ENCODE results near the gene SLC2A4RG. TPM values are rescaled to one million over a fixed set of nuclear protein-coding genes. Genes with fewer than 3 reads are reported as not detected.

The SLC2A4RG gene
- total and polyA plus RNA-seq, 2 of the 13 experiments (the other 11 are each of a cell fraction or from before 2014, with no cell fraction given) = 91.4 to 95.9 TPM

DNA sequence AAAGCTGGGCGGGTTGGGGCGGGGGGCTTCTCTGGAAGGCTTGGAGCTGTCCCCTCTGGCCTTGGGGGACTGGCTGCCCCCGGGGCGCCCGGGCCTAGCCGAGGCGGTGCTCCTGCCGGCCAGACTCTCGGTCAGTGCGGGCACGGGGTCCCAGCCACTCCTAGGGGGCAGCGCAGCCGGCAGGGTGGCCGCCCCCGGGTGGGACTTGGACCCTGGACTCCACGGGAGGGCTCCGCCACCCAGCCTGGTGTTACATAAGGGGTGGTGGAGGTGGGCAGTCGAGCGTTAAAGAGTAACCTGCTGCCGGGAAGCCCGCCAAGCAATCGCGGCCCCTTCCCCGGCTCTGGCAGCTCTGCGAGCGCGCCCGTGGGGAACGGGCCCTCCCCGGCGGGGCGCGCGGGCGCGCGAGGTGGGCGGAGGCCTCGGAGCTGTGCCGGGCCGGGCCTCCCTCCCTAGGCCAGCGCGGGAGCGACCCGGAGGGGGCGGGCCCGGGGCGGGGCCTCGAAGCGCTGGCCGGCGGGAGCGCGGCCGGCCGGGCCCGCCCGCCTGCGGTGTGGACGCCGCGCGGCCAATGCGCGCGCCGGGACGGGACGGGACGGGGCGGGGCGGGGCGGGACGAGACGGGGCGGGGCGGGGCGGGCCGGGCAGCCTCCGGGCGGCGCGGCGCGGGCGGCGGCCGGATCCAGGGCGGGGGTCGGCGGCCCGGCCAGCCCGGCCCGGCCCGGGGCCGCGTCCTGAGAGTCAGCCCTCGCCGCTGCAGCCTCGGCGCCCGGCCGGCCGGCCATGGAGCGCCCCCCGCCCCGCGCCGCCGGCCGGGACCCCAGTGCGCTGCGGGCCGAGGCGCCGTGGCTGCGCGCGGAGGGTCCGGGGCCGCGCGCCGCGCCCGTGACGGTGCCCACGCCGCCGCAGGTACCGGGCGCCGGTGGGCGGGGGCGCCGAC, at the start of gene SLC2A4RG (continued):
- peak; percentile 87 for TF ChIP-seq ZBED4 (CRISPR knock-in tag; IDR thresholded peaks at IDR 0.05; ENCODE audit: borderline replicate concordance)
- TF ChIP-seq MTA1 (CRISPR knock-in tag; IDR thresholded peaks at IDR 0.05; ENCODE audit: borderline replicate concordance) = peak; percentile 98
- peak; percentile 74; the same call in 1 of the 2 replicates for TF ChIP-seq KMT2A (CRISPR knock-in tag; IDR thresholded peaks at IDR 0.05)
- no peak for TF ChIP-seq ZKSCAN5 (CRISPR knock-in tag; IDR thresholded peaks at IDR 0.05)
- peak; percentile 91; the same call in 1 of the 2 replicates for TF ChIP-seq ZNF616 (CRISPR knock-in tag; IDR thresholded peaks at IDR 0.05; ENCODE audit: low read depth)
- TF ChIP-seq ZNF24 (IDR thresholded peaks at IDR 0.05) = 0 out of 2 replicates have a peak, but pooled peaks have one; percentile 19
- peak; percentile 78 for TF ChIP-seq FOXO1 (CRISPR knock-in tag; IDR thresholded peaks at IDR 0.05)
- no peak; the same call in 1 of the 2 replicates for TF ChIP-seq STAT5B (CRISPR knock-in tag; IDR thresholded peaks at IDR 0.05)
- TF ChIP-seq, protein P1, sequence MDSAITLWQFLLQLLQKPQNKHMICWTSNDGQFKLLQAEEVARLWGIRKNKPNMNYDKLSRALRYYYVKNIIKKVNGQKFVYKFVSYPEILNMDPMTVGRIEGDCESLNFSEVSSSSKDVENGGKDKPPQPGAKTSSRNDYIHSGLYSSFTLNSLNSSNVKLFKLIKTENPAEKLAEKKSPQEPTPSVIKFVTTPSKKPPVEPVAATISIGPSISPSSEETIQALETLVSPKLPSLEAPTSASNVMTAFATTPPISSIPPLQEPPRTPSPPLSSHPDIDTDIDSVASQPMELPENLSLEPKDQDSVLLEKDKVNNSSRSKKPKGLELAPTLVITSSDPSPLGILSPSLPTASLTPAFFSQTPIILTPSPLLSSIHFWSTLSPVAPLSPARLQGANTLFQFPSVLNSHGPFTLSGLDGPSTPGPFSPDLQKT (CRISPR knock-in tag; IDR thresholded peaks at IDR 0.05; ENCODE audit: borderline replicate concordance) = no peak
- TF ChIP-seq ZBTB39 (CRISPR knock-in tag; IDR thresholded peaks at IDR 0.05) = no peak
- TF ChIP-seq TCF7L2 (IDR thresholded peaks at IDR 0.05; ENCODE audit: low read depth, low read length) = no peak
- TF ChIP-seq BHLHE40 (IDR thresholded peaks at IDR 0.05; ENCODE audit: low read length) = 0 out of 2 replicates have a peak, but pooled peaks have one; percentile 30
- TF ChIP-seq GFI1 (CRISPR knock-in tag; IDR thresholded peaks at IDR 0.05; ENCODE audit: borderline replicate concordance) = no peak; the same call in 1 of the 2 replicates
- no peak for TF ChIP-seq ARID2 (CRISPR knock-in tag; IDR thresholded peaks at IDR 0.05; ENCODE audit: borderline replicate concordance)
- TF ChIP-seq ZNF530 (CRISPR knock-in tag; IDR thresholded peaks at IDR 0.05; ENCODE audit: low read depth) = 0 out of 2 replicates have a peak, but pooled peaks have one; percentile 40
- 0 out of 2 replicates have a peak, but pooled peaks have one; percentile 65 for TF ChIP-seq HMG20B (CRISPR knock-in tag; conservative IDR thresholded peaks at IDR 0.05)
- TF ChIP-seq, protein P2, sequence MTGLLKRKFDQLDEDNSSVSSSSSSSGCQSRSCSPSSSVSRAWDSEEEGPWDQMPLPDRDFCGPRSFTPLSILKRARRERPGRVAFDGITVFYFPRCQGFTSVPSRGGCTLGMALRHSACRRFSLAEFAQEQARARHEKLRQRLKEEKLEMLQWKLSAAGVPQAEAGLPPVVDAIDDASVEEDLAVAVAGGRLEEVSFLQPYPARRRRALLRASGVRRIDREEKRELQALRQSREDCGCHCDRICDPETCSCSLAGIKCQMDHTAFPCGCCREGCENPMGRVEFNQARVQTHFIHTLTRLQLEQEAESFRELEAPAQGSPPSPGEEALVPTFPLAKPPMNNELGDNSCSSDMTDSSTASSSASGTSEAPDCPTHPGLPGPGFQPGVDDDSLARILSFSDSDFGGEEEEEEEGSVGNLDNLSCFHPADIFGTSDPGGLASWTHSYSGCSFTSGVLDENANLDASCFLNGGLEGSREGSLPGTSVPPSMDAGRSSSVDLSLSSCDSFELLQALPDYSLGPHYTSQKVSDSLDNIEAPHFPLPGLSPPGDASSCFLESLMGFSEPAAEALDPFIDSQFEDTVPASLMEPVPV (CRISPR knock-in tag; IDR thresholded peaks at IDR 0.05) = peak; percentile 86; the same call in 1 of the 2 replicates
- TF ChIP-seq CC2D1A (CRISPR knock-in tag; IDR thresholded peaks at IDR 0.05) = no peak
- peak; percentile 92 for TF ChIP-seq RFXAP (CRISPR knock-in tag; IDR thresholded peaks at IDR 0.05; ENCODE audit: borderline replicate concordance)
- no peak for TF ChIP-seq TBX3 (IDR thresholded peaks at IDR 0.05; ENCODE audit: borderline replicate concordance)

All from HepG2 (cell line).